Fibroblast of the aortic adventitia (primary cell): Measurements from ENCODE around the gene SLC1A3. TPM values are rescaled to one million over a fixed set of nuclear protein-coding genes. Genes with fewer than 3 reads are reported as not detected.
"Not testable (repeated sequence)": the region's sequence is repeated elsewhere in the genome, so short reads cannot be mapped to it uniquely, and the experiment has no call there.

Source experiments
- DNase-seq: peaks from one replicate; pipeline ENCODE4 v3.0.0-alpha.2; 2010; ENCODE audit warnings: low read depth
- H3K4me3 ChIP-seq: 2 replicates; pipeline ENCODE4 v1.5.1; 2011; ENCODE audit warnings: low read depth, mild to moderate bottlenecking, control low read depth, low read length, moderate library complexity
- CTCF ChIP-seq: IDR thresholded peaks from 2 replicates; pipeline ENCODE4 v1.5.1; 2011; ENCODE audit warnings: mild to moderate bottlenecking, low read length, control low read depth, inconsistent platforms; ENCODE audit not compliant: insufficient read depth
- total RNA-seq: library from RNA; depleted of rRNA; stranded (reverse); fragments of >200 nt; gene quantifications from 2 replicates; pipeline ENCODE4 v1.2.3, GENCODE V29; 2012; ENCODE audit warnings: low replicate concordance

Gene SLC1A3
- total RNA-seq, 1 donor, result 3.7 TPM

- TF ChIP-seq CTCF, result no peak
- peak; percentile 57 for DNase-seq
Measured at GRCh38 chr5:36573438-36573837, 33.0 kb upstream of the SLC1A3 start.

DNA sequence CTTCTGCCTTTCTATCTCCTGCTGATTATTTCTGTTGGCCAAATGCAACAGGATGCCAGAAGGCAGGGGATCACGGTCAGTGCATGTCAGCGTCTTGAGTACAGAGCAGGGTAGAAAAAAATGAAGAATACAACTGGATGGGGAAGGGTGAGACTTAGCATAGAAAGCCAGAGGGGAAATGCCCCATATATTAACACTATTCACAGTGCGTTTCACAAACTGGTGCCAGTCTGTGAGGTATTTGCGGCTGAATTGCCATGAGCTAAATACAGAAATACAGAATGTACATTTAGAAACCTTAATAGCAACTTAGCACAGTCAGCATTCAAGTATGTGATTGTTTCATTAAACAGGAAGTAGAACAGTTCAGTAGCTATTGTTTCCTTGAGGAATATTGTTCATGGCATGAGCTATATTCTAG lies 31.0 kb upstream of the SLC1A3 start:
- H3K4me3 ChIP-seq, result no peak overlapping the region
- TF ChIP-seq CTCF, result no peak
- peak; percentile 67 for DNase-seq

More at GRCh38 chr5:36573438-36573837, 33.0 kb upstream of the SLC1A3 start:
- H3K4me3 ChIP-seq, result no peak overlapping the region

- TF ChIP-seq CTCF, result no peak
- no peak overlapping the region for H3K4me3 ChIP-seq
- no peak for DNase-seq
Measured at GRCh38 chr5:36576721-36577120, 29.7 kb upstream of the SLC1A3 start.

DNA sequence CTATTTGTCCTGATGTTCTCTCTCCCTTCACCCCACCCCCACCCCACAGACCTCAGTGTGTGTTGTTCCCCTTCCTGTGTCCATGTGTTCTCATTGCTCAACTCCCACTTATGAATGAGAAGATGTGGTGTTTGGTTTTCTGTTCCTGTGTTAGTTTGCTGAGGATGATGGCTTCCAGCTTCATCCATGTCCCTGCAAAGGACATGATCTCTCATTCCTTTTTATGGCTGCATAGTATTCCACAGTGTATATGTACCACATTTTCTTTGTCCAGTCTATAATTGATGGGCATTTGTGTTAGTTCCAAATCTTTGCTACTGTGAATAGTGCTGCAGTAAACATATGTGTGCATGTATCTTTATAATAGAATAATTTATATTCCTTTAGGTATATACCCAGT lies 26.5 kb upstream of the SLC1A3 start:
- DNase-seq, result not testable (repeated sequence)

DNA sequence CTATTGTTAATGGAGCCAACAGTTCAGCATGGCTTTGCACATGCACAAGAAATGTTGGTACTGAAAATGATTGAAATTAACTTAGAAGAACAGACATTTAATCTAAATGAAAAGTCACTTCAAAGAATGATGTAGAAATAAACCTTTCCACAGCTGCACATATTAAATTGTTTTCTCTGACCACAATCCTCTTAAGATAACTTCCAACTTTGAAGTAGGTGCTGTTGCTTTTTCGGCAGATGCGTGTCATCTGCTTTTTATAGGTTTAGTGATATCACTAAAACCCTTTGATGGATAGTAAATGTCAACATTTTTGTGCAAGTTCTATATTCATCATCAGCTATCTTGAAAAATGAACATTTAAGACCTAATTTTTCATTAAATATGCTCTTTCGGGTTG lies 25.3 kb upstream of the SLC1A3 start:
- no peak for DNase-seq
- H3K4me3 ChIP-seq, result no peak overlapping the region
- TF ChIP-seq CTCF, result no peak

More for the DNA sequence above, 26.5 kb upstream of the SLC1A3 start:
- not testable (repeated sequence) for H3K4me3 ChIP-seq

DNA sequence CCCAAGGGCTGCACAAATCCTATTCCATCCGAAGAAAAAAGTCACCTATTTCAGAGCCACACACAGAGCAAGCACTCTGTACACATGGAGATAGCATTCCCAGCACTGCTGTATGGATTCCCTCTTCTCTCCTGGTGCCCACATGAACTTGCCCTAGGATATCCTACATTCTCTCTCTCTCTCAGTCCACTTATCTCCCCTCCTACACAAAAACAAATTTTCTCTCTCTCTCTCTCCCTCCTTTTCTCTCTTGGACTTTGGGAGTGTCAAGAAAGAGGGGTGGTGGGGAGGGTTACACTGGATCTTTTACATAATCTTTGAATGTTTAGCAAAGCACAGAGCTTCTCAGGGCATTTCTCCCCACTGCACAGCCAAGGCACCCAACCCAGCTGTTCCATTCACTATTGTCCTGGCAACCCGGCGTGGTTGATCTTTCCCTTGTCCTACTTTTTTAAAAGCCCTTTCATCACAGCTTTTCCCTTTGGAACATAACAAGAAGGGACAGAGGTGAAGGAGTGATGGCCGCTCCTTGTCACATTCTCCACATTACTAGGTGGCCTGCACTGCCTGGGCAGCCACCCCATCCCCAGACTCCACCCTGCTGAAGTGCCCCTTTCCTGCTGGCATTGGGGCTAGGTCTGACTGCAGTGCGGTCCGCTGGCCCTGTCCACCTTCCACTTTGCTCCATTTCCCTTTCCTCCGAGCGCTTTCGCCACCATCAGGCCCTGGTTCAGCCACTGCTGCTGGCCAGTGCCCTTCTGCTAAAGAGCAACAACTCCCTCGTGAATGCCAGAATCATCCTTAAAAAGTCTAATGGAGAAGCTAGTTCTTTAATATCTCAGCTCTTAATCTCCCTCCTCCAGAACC lies 22.2 kb upstream of the SLC1A3 start:
- DNase-seq, result no peak
- no peak for TF ChIP-seq CTCF
- H3K4me3 ChIP-seq, result no peak overlapping the region

DNA sequence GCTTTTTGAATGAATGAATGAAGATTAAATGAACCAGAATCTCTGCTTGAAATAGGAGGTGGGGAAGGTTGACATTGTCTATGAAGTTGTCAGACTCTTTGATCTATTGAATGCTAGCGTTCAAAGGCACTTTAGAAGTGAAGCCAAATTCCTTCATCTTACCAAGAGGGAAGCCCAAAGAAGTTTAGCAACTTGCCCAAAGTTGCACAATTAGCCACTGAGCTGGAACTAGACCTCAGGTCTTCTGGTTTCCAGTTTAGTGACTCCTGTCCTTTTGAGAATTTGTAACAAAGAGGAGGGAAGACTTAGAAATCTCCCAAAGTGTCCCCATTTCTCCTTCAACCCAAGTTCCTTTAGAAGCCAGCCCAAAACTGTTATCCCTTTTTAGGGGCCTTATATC lies 20.7 kb upstream of the SLC1A3 start:
- H3K4me3 ChIP-seq, result no peak overlapping the region
- DNase-seq, result no peak
- no peak for TF ChIP-seq CTCF
